AG04450 (cell line): ENCODE results near the gene C5orf63. TPM values are rescaled to one million over a fixed set of nuclear protein-coding genes. Genes with fewer than 3 reads are reported as not detected.

Source experiments
- CTCF ChIA-PET: fragments of 300-600, 350-600 bp; formaldehyde crosslinking; extraction: SDS; loops from one replicate; lab custom pipeline; 2022; ENCODE audit warnings: antibody characterized with exemption, inconsistent platforms; lab: Charles Lee
- POLR2A ChIA-PET: fragments of 350-600 bp; formaldehyde crosslinking; extraction: SDS; loops from one replicate; lab custom pipeline; 2021; ENCODE audit warnings: antibody characterized with exemption, inconsistent platforms; lab: Yijun Ruan, JAX
- DNase-seq: peaks from one replicate; pipeline ENCODE4 v3.0.0-alpha.2; 2011; ENCODE audit warnings: low read depth, low spot score
- H3K27ac ChIP-seq: one replicate; pipeline ENCODE4 v1.5.1; 2012; ENCODE audit warnings: low read depth, low read length, control low read depth
- H3K27me3 ChIP-seq: one replicate; pipeline ENCODE4 v1.6.0; 2012; ENCODE audit warnings: low read length; ENCODE audit not compliant: control insufficient read depth, insufficient read depth
- H3K4me3 ChIP-seq: 2 replicates; pipeline ENCODE4 v1.5.1; 2011; ENCODE audit warnings: mild to moderate bottlenecking, low read depth, low read length, control low read depth
- H3K9me3 ChIP-seq: 2 replicates; pipeline ENCODE4 v1.5.1; 2012; ENCODE audit warnings: low read length; ENCODE audit not compliant: control insufficient read depth, insufficient read depth
- polyA plus RNA-seq: library from polyadenylated mRNA; depleted of rRNA; stranded (reverse); fragments of >200 nt; gene quantifications from 2 replicates; pipeline ENCODE4 v1.2.3, GENCODE V29; 2011
- TF ChIP-seq, protein P1 (sequence below): IDR thresholded peaks from 2 replicates; pipeline ENCODE4 v1.5.1; 2011; ENCODE audit warnings: low read depth, low read length, control low read depth, inconsistent platforms

Gene C5orf63
- polyA plus RNA-seq, 1 experiment, result 2.9 TPM

DNA sequence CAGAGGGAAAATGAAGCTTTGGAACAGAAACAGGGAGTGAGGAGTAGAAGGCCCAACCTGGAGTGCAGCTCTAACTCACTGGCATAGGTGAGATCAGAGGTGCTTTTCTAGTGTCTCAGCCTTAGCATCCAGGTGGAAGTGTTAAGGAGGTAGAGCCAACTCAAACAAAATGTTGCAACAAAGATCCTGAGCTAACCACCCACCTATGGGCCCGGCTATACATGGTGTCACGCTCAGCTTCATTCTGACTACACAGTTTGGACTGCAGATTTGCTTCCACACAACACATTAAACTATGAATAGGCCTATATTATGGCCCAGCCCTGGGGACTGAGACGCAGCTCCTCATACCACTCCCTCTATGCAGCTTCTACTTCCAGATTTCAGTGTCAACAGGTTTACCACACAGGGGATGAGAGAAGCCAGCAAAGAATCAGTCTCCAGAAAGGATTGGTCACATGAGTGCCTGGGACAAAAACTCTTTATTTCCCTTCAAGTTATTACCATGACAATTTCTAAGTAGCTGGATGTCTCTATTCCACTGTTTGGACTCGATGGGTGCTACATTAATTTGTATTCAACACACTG, 9.0 kb downstream of the C5orf63 start:
- Histone ChIP-seq H3K27ac (no peak overlapping the region), H3K4me3 (no peak overlapping the region), H3K9me3 (no peaks in the 10 kb centered on the region), H3K27me3 (no peaks in the 10 kb centered on the region)
- ChIA-PET CTCF (interaction anchor here (0.6 kb wide), 2 partner anchors 92 to 255 kb away, joined by 3 read pairs; no protein-coding TSS in a partner anchor), POLR2A (no interaction called here)
- no peak for DNase-seq
- TF ChIP-seq, protein P1, sequence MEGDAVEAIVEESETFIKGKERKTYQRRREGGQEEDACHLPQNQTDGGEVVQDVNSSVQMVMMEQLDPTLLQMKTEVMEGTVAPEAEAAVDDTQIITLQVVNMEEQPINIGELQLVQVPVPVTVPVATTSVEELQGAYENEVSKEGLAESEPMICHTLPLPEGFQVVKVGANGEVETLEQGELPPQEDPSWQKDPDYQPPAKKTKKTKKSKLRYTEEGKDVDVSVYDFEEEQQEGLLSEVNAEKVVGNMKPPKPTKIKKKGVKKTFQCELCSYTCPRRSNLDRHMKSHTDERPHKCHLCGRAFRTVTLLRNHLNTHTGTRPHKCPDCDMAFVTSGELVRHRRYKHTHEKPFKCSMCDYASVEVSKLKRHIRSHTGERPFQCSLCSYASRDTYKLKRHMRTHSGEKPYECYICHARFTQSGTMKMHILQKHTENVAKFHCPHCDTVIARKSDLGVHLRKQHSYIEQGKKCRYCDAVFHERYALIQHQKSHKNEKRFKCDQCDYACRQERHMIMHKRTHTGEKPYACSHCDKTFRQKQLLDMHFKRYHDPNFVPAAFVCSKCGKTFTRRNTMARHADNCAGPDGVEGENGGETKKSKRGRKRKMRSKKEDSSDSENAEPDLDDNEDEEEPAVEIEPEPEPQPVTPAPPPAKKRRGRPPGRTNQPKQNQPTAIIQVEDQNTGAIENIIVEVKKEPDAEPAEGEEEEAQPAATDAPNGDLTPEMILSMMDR, result no peak

DNA sequence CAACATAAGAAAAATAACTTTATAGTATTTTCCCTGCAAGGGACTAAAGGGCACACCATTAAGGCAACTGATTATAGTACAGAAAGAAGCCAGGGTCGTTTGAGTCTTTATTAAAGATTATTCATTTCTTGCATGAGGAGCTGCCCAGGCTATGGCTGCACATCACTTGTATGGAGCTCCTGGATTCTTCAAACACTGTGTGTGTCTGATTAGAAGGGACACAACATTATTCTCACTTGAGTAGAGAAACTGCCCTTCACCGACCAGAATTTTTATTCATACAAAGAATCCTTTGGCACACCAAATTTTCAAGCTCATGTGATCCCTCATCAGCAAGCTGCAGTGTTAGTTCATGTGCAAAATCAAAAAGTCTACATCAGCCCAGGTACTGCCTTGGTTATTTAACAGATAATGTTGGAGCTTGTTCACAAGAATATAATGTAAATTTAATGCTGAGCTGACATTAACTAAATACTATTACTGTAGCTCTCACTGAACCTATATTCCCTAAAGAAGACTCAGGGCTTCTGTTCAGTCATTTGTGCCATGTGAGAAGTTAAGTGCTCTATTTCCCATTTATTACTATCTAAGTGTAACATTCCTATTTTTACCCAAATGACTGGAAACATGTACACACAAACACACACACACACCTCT, 9.9 kb downstream of the C5orf63 start:
- ChIA-PET CTCF (interaction anchor here (0.9 kb wide), 1 partner anchor 30 kb away, joined by 4 read pairs; no protein-coding TSS in a partner anchor), POLR2A (no interaction called here)
- H3K27me3 ChIP-seq, result no peaks in the 10 kb centered on the region
- no peak for DNase-seq
- no peak overlapping the region for H3K4me3 ChIP-seq
- H3K9me3 ChIP-seq, result no peaks in the 10 kb centered on the region
- no peak overlapping the region for H3K27ac ChIP-seq
- TF ChIP-seq, protein P1, result no peak

DNA sequence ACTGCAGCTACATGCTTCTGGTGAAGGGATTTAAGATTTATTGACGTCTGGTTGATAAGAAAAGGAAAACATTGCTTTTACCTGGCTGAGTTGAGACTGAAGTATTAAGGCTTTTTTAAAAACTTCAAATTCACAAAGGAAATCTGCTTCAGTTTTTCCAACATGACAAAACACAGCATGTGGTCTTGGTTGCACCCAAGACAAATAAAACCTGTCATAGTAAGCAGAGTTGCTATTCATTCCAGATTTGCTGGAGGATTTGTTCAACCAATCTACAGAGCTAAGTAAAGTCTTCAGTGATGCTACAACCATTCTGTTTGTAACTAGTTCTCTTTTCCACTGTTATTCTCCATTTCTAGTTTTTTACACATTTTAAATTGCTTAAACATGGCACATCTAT, 11.3 kb downstream of the C5orf63 start:
- DNase-seq, result no peak
- no peaks in the 10 kb centered on the region for H3K9me3 ChIP-seq
- no peaks in the 10 kb centered on the region for H3K27me3 ChIP-seq
- no peak overlapping the region for H3K27ac ChIP-seq
- H3K4me3 ChIP-seq, result no peak overlapping the region
- CTCF ChIA-PET, result interaction anchor here (1.5 kb wide), 1 partner anchor 386 kb away, joined by 3 read pairs; no protein-coding TSS in a partner anchor
- TF ChIP-seq, protein P1, result no peak
- POLR2A ChIA-PET, result no interaction called here

DNA sequence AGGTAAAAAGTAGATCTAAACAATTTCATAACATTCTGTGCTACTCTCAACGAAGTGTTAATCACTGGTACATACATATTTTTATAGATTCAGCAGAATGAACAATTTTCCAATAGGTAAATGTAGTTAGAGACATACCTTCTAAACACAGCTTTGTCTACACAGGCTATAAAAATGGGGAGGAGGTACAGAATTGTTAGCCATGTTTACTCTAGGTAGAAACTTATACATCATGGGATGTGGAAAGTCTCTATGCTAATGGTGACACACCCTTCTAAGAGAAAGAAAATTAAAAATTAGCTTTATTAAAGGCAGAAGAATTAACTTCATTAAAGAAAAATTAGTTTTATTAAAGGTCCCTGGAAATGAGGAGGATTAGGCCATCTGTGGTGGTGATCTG, 11.8 kb downstream of the C5orf63 start:
- ChIA-PET CTCF (interaction anchor here (1.5 kb wide), 1 partner anchor 386 kb away, joined by 3 read pairs; no protein-coding TSS in a partner anchor), POLR2A (no interaction called here)
- DNase-seq, result no peak
- Histone ChIP-seq H3K9me3 (no peaks in the 10 kb centered on the region), H3K27me3 (no peaks in the 10 kb centered on the region), H3K4me3 (no peak overlapping the region), H3K27ac (no peak overlapping the region)
- TF ChIP-seq, protein P1, result no peak

DNA sequence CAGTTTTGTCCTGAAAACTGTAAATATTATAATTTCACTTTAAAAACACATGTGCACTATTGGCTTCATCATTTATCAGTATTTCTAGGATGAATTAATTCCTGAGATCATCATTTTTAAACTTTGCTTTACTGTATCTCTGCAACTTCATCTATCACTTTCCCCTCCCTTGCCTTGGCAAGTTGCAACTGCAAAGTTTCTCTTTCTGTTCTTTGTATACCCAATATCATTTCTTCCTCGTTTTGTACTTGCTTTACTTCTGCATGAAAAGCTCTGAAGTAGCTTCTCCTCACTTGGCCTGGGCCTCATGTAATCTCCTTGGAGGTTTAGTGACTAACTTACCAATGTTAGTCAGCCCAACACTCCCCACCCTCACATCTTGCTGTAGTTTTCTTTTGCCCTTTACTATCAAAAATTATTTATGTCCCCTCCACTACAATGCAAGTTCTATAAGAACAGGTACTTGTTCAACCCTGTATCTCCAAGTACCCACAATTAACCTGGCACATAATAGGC, 12.8 kb downstream of the C5orf63 start:
- CTCF ChIA-PET, result no interaction called here
- H3K27me3 ChIP-seq, result no peaks in the 10 kb centered on the region
- DNase-seq, result no peak
- POLR2A ChIA-PET, result no interaction called here
- H3K27ac ChIP-seq, result no peak overlapping the region
- no peaks in the 10 kb centered on the region for H3K9me3 ChIP-seq
- TF ChIP-seq, protein P1, result no peak
- H3K4me3 ChIP-seq, result no peak overlapping the region
